ENCODE results near the gene RHOT2.
A peak's percentile ranks its signal among the peaks of the same experiment; 100 is the strongest.

RHOT2 gene

GRCh38 chr16:695355-696089 lies 27.6 kb downstream of the RHOT2 start:
- DNase-seq (ENCODE audit: low read depth in 2 of 2, low spot score in 1 of 2), result no peak

GRCh38 chr16:698911-699671 lies 31.2 kb downstream of the RHOT2 start:
- no peak for DNase-seq (ENCODE audit: low read depth in 2 of 2, low spot score in 1 of 2)

- DNase-seq (ENCODE audit: low read depth in 2 of 2, low spot score in 1 of 2), result no peak
These were observed 33.0 kb downstream of the RHOT2 start for GRCh38 chr16:700684-701584.

- no peak for DNase-seq (ENCODE audit: low read depth in 2 of 2, low spot score in 1 of 2)
These were observed 34.4 kb downstream of the RHOT2 start for GRCh38 chr16:702341-702740.

- DNase-seq (ENCODE audit: low read depth in 2 of 2, low spot score in 1 of 2), result no peak
These were observed 35.5 kb downstream of the RHOT2 start for GRCh38 chr16:703406-703805.

- DNase-seq (ENCODE audit: low read depth in 2 of 2, low spot score in 1 of 2), result no peak
These were observed 36.1 kb downstream of the RHOT2 start for GRCh38 chr16:704047-704446.

GRCh38 chr16:704552-705380 lies 36.8 kb downstream of the RHOT2 start:
- no peak for DNase-seq (ENCODE audit: low read depth in 2 of 2, low spot score in 1 of 2)

- DNase-seq (ENCODE audit: low read depth in 2 of 2, low spot score in 1 of 2), result no peak
These were observed 37.7 kb downstream of the RHOT2 start, which contains the start of gene FBXL16 for GRCh38 chr16:705431-706188. Gene FBXL16, minus strand, starts transcription at chr16:705801. Its CDS starts 8,396 bp downstream, at chr16:697405.

GRCh38 chr16:706189-707061 lies 38.5 kb downstream of the RHOT2 start:
- DNase-seq (ENCODE audit: low read depth in 2 of 2, low spot score in 1 of 2), result no peak

- DNase-seq (ENCODE audit: low read depth in 2 of 2, low spot score in 1 of 2), result no peak
These were observed 39.2 kb downstream of the RHOT2 start for GRCh38 chr16:707062-707538.

- DNase-seq (ENCODE audit: low read depth in 2 of 2, low spot score in 1 of 2), result no peak
These were observed 40.1 kb downstream of the RHOT2 start for GRCh38 chr16:708019-708418.

GRCh38 chr16:708959-709358 lies 41.0 kb downstream of the RHOT2 start:
- no peak for DNase-seq (ENCODE audit: low read depth in 2 of 2, low spot score in 1 of 2)

GRCh38 chr16:709566-710499 lies 41.9 kb downstream of the RHOT2 start:
- no peak for DNase-seq (ENCODE audit: low read depth in 2 of 2, low spot score in 1 of 2)

GRCh38 chr16:710500-711075 lies 42.7 kb downstream of the RHOT2 start:
- no peak for DNase-seq (ENCODE audit: low read depth in 2 of 2, low spot score in 1 of 2)

GRCh38 chr16:711084-711483 lies 43.2 kb downstream of the RHOT2 start:
- DNase-seq (ENCODE audit: low read depth in 2 of 2, low spot score in 1 of 2), result no peak

GRCh38 chr16:711548-712320 lies 43.8 kb downstream of the RHOT2 start:
- DNase-seq (ENCODE audit: low read depth in 2 of 2, low spot score in 1 of 2), result peak; percentile 58 to 63

Data from stimulated activated CD8-positive, alpha-beta memory T cell treated with anti-CD3 and anti-CD28 coated beads, Interleukin-4, amount 100 ng/mL, for 1 hour (primary cell).